Psoas muscle (tissue), 8 donors: ENCODE data around the gene LRRC40. TPM values are rescaled to one million over a fixed set of nuclear protein-coding genes. Genes with fewer than 3 reads are reported as not detected.

Experiments used
- ATAC-seq, 4 donors: fragments of 200-7000 bp; cut with Tn5 transposase; one replicate each; pipeline ENCODE4 v1.9.1; 2020; ENCODE audit warnings: moderate library complexity in 3 of 4, mild to moderate bottlenecking in 2 of 4
- DNase-seq, 2 donors: peaks; one replicate each; pipeline ENCODE4 v3.0.0-alpha.2; 2020
- H3K27ac ChIP-seq: fragments of 200-600 bp; one replicate; pipeline ENCODE4 v1.8.0; 2022
- H3K27me3 ChIP-seq, 3 donors: fragments of 200-600 bp in 1 of 3; one replicate each; pipeline versions ENCODE4 v1.6.1 to v1.8.0; 2013 to 2022; ENCODE audit warnings: low read length in 2 of 3, mild to moderate bottlenecking in 2 of 3, moderate library complexity in 1 of 3; ENCODE audit not compliant: insufficient read depth in 3 of 3
- H3K36me3 ChIP-seq, 2 donors: fragments of 200-600 bp in 1 of 2; one replicate each; pipeline versions ENCODE4 v1.6.1 to v1.8.0; 2013 to 2022; ENCODE audit warnings: low read depth in 1 of 2, mild to moderate bottlenecking in 1 of 2, moderate library complexity in 1 of 2; ENCODE audit not compliant: insufficient read depth in 1 of 2
- H3K4me1 ChIP-seq: fragments of 200-600 bp; one replicate; pipeline ENCODE4 v1.8.0; 2022
- H3K4me3 ChIP-seq: fragments of 200-600 bp; one replicate; pipeline ENCODE4 v1.8.0; 2022; ENCODE audit warnings: mild to moderate bottlenecking
- H3K9me3 ChIP-seq: fragments of 200-600 bp; one replicate; pipeline ENCODE4 v1.8.0; 2022
- CTCF ChIP-seq: fragments of 200-600 bp; IDR thresholded peaks from one replicate; pipeline ENCODE4 v1.8.0; 2022; ENCODE audit warnings: antibody characterized with exemption
- WGBS, 3 donors: extraction: QIAGEN DNeasy Blood & Tissue Kit; methylation state at CpG; one replicate each; pipeline versions ENCODE4 v1.1.6 to v1.1.7; 2013; 5-methylcytosine and 5-hydroxymethylcytosine counted together
- intact Hi-C, 2 donors: fragments of 100-400 bp; cut with DNase I; formaldehyde crosslinking; loops; one replicate each; pipeline versions ENCODE4 v1.11.0 to v1.14.2; 2022
- polyA plus RNA-seq, 3 donors: library from polyadenylated mRNA; stranded (reverse); fragments of 200-250 nt; gene quantifications; one replicate each; pipeline ENCODE4 v1.2.3, GENCODE V29; 2013
- total RNA-seq, 4 donors: library from RNA; stranded (reverse); fragmentation: NEBNext Ultra II Directional in 2 of 4; extraction: Animal tissue kit (Norgen Biotek cat#: 25700) in 2 of 4; gene quantifications; one replicate each; pipeline versions ENCODE4 v1.2.1 to v1.2.4, GENCODE V29; 2021 to 2023
- donor health status: healthy with polysubstance abuse.
- donor health status: DM: no; HTN: no; CAD: no; lungs with moderate emphysema.
- donor health status: Bipolar disorder and iron deficiency.
- donor health status: healthy.
- donor health status: DM: yes; HTN: yes; CAD: no.
- donor health status: DM: no; HTN: no; CAD: no.
- donor health status: DM: no; HTN: no; CAD: no.
- donor health status: DM: yes; HTN: yes; CAD: no.

Gene LRRC40
- total and polyA plus RNA-seq, 7 donors: 5.5 to 9.1 (median 7.2) TPM

GRCh38 chr1:70164350-70164749, 41.0 kb downstream of the LRRC40 start:
- no peak for ATAC-seq

GRCh38 chr1:70156529-70157120, 48.8 kb downstream of the LRRC40 start:
- 93 to 98% (median 97%) methylated on average over 5 of the region's 5 CpGs for WGBS, 3 donors
- no peaks in the 10 kb centered on the region for H3K27me3 ChIP-seq
- no peaks in the 10 kb centered on the region for H3K9me3 ChIP-seq
- peaks cover 0 to 31% of the 10 kb centered on the region in 2 donors for H3K36me3 ChIP-seq
- H3K27ac ChIP-seq: no peak overlapping the region
- no peak for DNase-seq
- H3K4me3 ChIP-seq: no peak overlapping the region
- H3K4me1 ChIP-seq: no peaks in the 10 kb centered on the region
- intact Hi-C loops: no loop called here
- ATAC-seq: peak in 1 of 4 donors; percentile 40
- no peak for TF ChIP-seq CTCF

More at GRCh38 chr1:70164350-70164749, 41.0 kb downstream of the LRRC40 start:
- H3K27me3 ChIP-seq: no peaks in the 10 kb centered on the region
- no peak overlapping the region for H3K4me3 ChIP-seq
- intact Hi-C loops: no loop called here
- no peaks in the 10 kb centered on the region for H3K4me1 ChIP-seq
- no peak for DNase-seq
- no peaks in the 10 kb centered on the region for H3K9me3 ChIP-seq
- no peak overlapping the region for H3K27ac ChIP-seq
- TF ChIP-seq CTCF: no peak
- WGBS, 3 donors: 90 to 96% (median 92%) methylated on average over 4 of the region's 4 CpGs
- H3K36me3 ChIP-seq: peaks cover 0 to 45% of the 10 kb centered on the region in 2 donors

- peaks cover 0 to 45% of the 10 kb centered on the region in 2 donors for H3K36me3 ChIP-seq
- H3K9me3 ChIP-seq: no peaks in the 10 kb centered on the region
- ATAC-seq (no peak), DNase-seq (no peak)
- no peak overlapping the region for H3K4me3 ChIP-seq
- WGBS, 3 donors: 95 to 99% (median 98%) methylated on average over 3 of the region's 3 CpGs
- no peak overlapping the region for H3K27ac ChIP-seq
- H3K27me3 ChIP-seq: no peaks in the 10 kb centered on the region
- intact Hi-C loops: no loop called here
- TF ChIP-seq CTCF: no peak
- H3K4me1 ChIP-seq: no peaks in the 10 kb centered on the region
Measured at GRCh38 chr1:70153739-70154138, 51.6 kb downstream of the LRRC40 start.

- Histone ChIP-seq H3K27me3 (no peaks in the 10 kb centered on the region), H3K36me3 (peaks cover 4 to 71% of the 10 kb centered on the region in 2 donors), H3K4me1 (no peaks in the 10 kb centered on the region), H3K9me3 (no peaks in the 10 kb centered on the region), H3K4me3 (no peak overlapping the region), H3K27ac (no peak overlapping the region)
- ATAC-seq (no peak), DNase-seq (no peak)
- WGBS, 3 donors: 89 to 100% (median 97%) methylated on average over 1 of the region's 1 CpG
- intact Hi-C loops: no loop called here
- TF ChIP-seq CTCF: no peak
Measured at GRCh38 chr1:70150444-70150843, 54.9 kb downstream of the LRRC40 start.

- DNase-seq (no peak), ATAC-seq (no peak)
- Histone ChIP-seq H3K4me1 (peaks cover 10% of the 10 kb centered on the region), H3K36me3 (peaks cover 4 to 62% of the 10 kb centered on the region in 2 donors), H3K27me3 (no peaks in the 10 kb centered on the region), H3K27ac (no peak overlapping the region), H3K4me3 (no peak overlapping the region), H3K9me3 (no peaks in the 10 kb centered on the region)
- no peak for TF ChIP-seq CTCF
- intact Hi-C loops: no loop called here
Measured at GRCh38 chr1:70146488-70146887, 58.9 kb downstream of the LRRC40 start.
